ENCODE data around the gene HOXA11. TPM values are rescaled to one million over a fixed set of nuclear protein-coding genes. Genes with fewer than 3 reads are reported as not detected.

Gene HOXA11
- polyA plus RNA-seq, 4 donors: 29.6 to 48.7 (median 43.5) TPM

DNA sequence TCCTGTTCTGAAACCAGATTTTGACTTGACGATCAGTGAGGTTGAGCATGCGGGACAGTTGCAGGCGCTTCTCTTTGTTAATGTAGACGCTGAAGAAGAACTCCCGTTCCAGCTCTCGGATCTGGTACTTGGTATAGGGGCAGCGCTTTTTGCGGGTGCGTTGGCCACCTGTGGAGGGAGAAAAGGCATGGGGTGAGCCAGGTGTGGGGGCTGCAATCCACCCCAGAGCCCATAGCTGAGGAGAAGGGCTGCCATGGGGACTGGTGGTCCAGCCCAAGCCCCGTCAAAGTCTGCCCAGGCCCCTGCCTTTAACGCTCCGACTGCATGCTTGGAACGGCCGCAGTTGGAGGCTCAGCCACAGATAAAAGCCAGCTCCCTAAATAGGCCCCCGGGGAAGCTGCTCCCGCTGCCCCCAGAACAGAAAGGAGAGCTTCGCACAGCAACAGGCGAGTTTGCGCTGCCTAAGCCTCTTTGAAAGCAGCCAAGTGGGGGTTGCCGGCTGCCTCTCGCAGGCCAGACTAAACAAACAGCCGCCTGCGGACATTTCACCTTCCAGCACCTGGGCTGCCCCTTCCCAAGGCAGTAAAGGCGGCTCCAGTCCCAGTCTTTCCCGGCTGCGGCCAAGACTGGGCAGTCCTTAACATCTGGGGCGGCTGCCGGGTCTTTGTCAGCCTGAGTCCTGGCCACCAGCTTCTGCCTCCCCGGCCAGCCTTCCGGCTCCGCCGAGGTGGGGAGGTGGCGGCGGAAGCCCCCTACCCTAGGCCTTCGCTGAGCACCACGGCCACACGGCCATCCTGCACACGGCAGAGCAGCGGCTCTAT lies 2.0 kb downstream of the HOXA11 start:
- no peak for DNase-seq (ENCODE audit: low read depth in 4 of 4, low spot score in 2 of 4)

GRCh38 chr7:27182285-27182841 lies 2.7 kb downstream of the HOXA11 start:
- DNase-seq (ENCODE audit: low read depth in 4 of 4, low spot score in 2 of 4): no peak

GRCh38 chr7:27181795-27182275 lies 3.2 kb downstream of the HOXA11 start:
- no peak for DNase-seq (ENCODE audit: low read depth in 4 of 4, low spot score in 2 of 4)

- DNase-seq (ENCODE audit: low read depth in 4 of 4, low spot score in 2 of 4): no peak
Observed at GRCh38 chr7:27180431-27181420, 4.3 kb downstream of the HOXA11 start.

DNA sequence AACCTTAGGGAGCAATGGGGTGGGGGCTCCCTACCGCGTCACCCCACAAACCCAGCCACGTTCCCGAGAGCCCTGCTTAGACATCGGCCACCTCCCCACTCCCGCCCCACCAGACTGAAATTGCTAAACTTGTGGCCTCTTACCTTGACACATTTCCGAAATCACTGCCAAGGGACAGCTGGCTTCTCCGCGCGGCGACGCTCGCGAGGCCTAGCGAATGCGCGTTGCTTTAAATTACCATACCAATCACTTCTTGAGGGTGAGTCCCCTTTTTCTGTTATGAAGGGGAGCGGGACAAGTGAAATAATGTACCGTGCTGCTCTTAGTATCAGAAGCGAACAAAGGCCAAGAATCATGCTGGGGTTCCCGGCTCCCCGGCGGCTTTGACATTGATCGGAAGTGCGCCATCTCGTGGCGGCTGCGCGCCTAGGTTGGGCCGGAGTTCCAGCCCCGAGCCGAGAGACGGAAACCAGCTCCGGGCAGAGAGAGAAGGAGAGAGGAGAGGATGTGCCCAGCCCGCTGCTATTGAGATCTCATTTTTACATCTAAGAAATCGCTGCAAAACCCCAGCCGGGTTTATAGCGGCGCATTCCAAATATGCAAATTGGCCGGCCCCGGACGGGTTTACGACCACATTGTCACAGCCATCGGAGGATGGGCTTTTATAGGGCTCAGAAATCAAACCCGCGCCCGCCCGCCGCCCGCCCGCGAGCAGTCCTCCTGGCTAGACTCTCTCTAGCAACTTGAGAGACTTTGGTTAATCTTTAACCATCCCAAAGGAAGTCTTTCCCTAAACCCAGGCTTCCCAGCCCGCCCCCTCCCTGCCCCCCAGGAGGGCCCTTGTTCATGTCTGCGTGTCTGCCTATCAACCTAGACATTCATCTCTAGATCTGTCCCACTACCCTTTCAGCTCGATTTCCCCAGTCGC lies 5.3 kb downstream of the HOXA11 start:
- peak in 1 of 4 donors; percentile 88 for DNase-seq (ENCODE audit: low read depth in 4 of 4, low spot score in 2 of 4)

GRCh38 chr7:27179030-27179429 lies 6.0 kb downstream of the HOXA11 start:
- DNase-seq (ENCODE audit: low read depth in 4 of 4, low spot score in 2 of 4): no peak

DNA sequence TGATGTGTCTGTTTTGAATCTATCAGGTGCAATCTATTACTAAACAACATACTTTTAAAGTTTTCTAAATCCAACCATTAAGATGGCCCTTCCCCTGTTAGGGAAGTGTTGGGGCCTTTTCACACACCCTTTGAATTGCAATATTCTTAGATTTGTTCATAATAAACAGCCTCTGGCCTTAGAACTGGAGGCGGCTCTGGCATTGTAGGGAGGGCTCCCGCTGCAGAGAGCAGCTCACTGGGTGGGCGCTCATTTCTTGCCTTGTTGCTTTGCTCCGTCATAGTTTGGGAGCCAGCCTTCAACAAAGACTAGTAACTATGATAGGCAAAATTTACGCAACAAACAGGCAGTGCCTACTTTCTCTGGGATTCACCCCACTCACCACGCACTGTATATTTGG lies 6.7 kb downstream of the HOXA11 start:
- no peak for DNase-seq (ENCODE audit: low read depth in 4 of 4, low spot score in 2 of 4)

DNA sequence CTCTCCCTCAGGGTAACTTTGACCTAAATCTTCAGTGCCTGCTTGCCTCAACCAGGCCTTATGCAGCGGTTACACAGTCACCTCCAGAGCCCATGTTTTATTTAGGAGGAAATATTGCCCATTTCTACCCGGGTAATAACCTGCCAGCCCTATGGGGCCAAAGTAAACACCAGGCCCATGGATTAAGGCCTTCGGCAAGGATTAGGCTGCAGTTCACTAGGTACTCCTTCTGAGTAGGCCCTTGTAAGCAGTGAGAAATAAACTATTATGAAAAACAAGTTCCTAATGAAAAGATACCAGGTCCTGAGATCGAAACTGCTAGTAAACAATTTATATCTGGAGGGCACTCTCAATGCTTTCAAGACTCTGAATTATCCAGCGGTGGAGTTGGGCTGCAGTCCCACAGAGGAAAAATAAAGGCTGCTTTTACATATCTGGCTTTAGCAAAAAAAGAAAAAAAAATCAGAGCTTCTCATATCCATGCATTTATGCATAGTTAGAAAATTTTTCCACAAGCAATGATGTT lies 7.2 kb downstream of the HOXA11 start:
- DNase-seq (ENCODE audit: low read depth in 4 of 4, low spot score in 2 of 4): no peak

GRCh38 chr7:27176962-27177794 lies 7.9 kb downstream of the HOXA11 start:
- no peak for DNase-seq (ENCODE audit: low read depth in 4 of 4, low spot score in 2 of 4)

DNA sequence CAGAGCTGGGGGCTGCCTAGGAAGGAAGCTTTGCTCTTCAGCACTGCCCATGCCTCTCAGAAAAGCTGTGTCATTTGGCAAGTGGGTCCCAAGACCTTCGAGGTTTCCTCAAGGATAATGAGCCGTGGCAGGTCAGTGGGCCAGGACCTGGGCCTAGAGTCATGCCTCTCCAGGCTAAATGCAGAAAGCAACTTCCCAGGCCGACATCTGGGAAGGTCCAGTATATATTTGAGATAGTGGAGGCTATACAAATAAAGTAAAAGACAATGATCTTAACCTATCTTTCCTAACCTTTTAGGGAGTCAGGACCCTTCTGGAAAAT lies 8.5 kb downstream of the HOXA11 start:
- no peak for DNase-seq (ENCODE audit: low read depth in 4 of 4, low spot score in 2 of 4)

DNA sequence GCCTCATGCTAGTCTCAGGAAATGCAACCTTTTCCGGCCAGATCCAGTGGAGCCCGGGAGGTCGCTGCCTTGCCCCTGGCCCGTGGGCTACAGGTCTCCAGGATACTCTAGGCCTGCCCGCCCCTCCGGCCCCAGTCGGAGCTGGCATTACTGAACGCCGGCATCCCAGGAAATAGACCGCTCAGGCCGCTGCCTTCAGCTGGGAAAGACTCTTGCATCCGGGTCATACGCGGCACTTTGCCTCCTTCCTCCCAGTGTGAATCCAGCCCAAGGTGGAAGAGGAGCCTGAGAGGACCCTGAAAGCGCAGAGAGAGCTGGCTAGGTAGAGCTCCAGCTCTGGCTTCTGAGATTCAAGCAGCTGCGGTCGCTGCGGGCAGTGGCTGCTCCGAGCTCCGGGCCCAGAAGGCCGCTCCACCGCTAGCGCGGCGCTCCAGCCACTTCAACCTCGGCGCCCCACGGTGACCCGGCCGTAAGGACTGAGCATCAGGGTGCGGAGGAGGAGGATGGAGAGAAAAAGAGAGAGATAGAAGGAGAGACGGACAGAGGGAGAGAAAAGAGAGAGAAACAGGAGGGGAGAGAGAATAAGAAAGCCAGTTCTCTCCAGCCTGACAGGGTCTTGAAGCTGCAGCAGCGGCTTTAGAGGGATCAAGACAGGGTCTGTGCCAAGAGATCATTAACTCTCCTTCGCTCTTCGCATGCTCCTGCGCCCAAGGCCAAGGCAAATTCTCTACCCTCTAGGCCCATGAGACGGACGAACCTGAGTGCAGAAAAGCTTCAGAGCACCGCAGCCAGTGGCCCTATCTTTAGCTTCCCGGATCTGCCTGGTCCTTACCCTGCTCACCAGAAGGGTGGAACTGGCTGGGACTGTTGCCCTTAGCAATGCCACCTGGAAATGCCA lies 9.2 kb downstream of the HOXA11 start:
- no peak for DNase-seq (ENCODE audit: low read depth in 4 of 4, low spot score in 2 of 4)

DNA sequence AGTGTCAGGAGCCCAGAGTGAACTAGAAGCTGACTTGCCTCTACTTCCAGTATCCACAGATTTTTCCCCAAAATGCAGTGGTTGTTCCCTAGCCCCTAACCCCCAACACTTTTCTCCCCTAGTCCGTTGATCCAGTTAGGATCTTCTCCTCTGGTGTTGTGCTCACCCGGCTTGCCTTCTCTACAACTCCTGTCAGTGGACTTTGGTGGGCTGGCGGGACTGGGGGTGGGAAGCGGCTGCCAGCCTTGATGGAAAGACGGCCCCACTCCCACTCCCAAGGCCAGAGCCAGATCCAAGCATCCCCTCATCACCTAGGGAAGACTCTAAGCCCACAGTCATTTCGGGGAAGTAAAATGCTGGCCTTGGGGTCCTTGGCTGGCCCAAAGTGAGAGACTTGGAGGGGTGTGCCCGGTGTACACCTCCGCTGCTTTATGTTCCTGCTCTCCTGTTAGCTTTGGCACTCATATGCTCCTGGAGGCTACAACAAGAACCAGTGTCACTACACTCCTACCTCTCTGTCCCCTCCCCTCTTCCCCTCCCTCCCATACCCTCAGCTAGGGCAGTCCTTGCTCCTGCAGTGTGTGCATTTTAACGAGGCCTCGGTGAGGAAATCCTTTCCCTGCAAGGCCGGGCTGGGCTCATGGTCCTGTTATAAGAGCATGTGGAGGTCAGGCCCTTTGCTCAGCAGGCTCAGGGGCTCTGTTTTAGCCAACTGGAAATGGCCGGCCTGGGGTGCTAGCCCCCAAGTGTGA lies 10.0 kb downstream of the HOXA11 start:
- no peak for DNase-seq (ENCODE audit: low read depth in 4 of 4, low spot score in 2 of 4)

DNA sequence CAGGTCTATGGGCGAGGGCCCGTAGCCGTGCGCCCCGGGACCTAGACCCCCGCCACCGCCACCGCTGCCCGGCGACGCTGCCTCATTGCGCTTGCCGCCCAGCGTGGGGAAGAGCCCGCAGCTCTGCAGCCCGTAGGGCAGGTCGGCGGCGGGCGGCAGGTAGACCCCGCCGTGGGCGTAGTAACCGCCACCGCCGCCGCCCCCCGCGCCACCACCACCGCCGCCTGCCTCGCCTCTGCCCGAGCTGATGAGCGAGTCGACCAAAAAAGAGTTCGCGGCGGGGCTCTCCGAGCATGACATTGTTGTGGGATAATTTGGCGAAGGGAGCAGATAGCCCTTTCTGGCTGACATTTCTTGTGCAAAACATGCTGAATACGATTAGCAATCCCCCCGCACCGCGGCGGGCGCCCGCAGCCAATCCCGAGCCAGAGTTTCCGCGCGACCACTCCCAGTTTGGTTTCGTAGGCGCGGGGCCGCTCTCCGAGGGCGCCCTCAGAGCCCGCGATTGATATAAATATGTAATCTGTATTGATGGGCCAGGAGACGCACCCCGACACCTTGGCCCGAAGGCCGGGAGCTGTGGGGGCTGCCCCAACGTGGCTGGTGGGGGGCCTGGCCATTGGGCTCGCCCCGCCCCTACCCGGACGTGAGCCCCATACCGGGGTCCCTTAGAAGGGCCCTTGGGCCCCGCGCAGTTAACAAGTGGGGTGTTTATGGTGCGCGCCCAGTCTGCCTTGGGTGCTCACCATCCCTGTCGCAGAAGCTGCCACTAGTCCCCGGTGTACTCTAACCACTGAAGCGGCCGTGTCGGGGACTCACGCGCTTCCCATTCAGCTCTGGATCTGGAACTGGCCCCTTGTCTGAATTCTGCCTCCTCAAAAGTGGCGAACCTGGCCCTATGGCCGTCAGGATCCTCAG lies 10.8 kb downstream of the HOXA11 start, which contains the start of gene HOXA10:
HOXA10 (minus strand) TSS at position 365 of the 918 bp plus-strand sequence; CDS start at position 351, 14 bp downstream.
- no peak for DNase-seq (ENCODE audit: low read depth in 4 of 4, low spot score in 2 of 4)

- DNase-seq (ENCODE audit: low read depth in 4 of 4, low spot score in 2 of 4): no peak
Observed at GRCh38 chr7:27173511-27173955, 11.5 kb downstream of the HOXA11 start.

GRCh38 chr7:27172823-27173510 lies 12.1 kb downstream of the HOXA11 start:
- DNase-seq (ENCODE audit: low read depth in 4 of 4, low spot score in 2 of 4): no peak
